Measurements from ENCODE around the gene FAM241A. TPM values are rescaled to one million over a fixed set of nuclear protein-coding genes. Genes with fewer than 3 reads are reported as not detected.
A peak's percentile ranks its signal among the peaks of the same experiment; 100 is the strongest.

FAM241A gene
- total RNA-seq, 2 donors from 2014 or later, result 3.2 to 7.5 TPM

DNA sequence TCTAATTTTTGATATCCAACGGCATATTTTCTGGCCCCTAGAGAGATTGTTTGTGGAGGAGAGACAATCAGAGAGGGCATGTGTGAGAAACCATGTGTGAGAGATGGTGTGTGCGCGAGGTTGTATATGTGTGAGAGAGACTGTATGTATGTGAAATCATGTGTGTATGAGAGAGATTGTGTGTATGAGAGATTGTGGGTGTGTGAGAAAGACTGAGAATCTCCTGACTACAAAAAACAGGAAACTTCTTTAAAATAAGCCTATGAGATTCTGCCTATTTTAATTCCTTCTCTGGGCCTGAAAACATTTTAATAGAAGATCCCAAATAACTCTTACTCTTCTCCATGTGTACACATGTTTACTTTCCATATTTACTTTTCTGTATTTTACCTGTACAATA lies 1.5 kb upstream of the FAM241A start:
- ATAC-seq (ENCODE audit: insufficient number of reproducible peaks, low FRiP score, low read depth), result no peak
- TF ChIP-seq, protein P1, sequence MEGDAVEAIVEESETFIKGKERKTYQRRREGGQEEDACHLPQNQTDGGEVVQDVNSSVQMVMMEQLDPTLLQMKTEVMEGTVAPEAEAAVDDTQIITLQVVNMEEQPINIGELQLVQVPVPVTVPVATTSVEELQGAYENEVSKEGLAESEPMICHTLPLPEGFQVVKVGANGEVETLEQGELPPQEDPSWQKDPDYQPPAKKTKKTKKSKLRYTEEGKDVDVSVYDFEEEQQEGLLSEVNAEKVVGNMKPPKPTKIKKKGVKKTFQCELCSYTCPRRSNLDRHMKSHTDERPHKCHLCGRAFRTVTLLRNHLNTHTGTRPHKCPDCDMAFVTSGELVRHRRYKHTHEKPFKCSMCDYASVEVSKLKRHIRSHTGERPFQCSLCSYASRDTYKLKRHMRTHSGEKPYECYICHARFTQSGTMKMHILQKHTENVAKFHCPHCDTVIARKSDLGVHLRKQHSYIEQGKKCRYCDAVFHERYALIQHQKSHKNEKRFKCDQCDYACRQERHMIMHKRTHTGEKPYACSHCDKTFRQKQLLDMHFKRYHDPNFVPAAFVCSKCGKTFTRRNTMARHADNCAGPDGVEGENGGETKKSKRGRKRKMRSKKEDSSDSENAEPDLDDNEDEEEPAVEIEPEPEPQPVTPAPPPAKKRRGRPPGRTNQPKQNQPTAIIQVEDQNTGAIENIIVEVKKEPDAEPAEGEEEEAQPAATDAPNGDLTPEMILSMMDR (IDR thresholded peaks at IDR 0.05), result no peak
- no peak overlapping the region for H3K27ac ChIP-seq
- H3K27me3 ChIP-seq (replicated peaks; ENCODE audit: insufficient read depth), result no peaks in the 10 kb centered on the region
- H3K36me3 ChIP-seq, result no peaks in the 10 kb centered on the region
- H3K9me3 ChIP-seq, result no peaks in the 10 kb centered on the region
- no peak overlapping the region for H3K4me3 ChIP-seq
- DNase-seq (ENCODE audit: low spot score), result no peak
- H3K4me1 ChIP-seq (ENCODE audit: control insufficient read depth in 1 of 2, low read depth in 2 of 2), result peaks cover 3 to 14% of the 10 kb centered on the region in 2 donors

GRCh38 chr4:112144546-112145325 lies 518 bp upstream of the FAM241A start:
- peak overlapping the region; percentile 80 to 83 for H3K27ac ChIP-seq
- DNase-seq (ENCODE audit: low spot score), result no peak

GRCh38 chr4:112145790-112146501 lies 692 bp downstream of the FAM241A start:
- DNase-seq (ENCODE audit: low spot score) (no peak), ATAC-seq (ENCODE audit: insufficient number of reproducible peaks, low FRiP score, low read depth) (peak; percentile 25)
- TF ChIP-seq, protein P1 (IDR thresholded peaks at IDR 0.05), result peak; percentile 21
- H3K36me3 ChIP-seq, result no peaks in the 10 kb centered on the region
- H3K4me1 ChIP-seq (ENCODE audit: control insufficient read depth in 1 of 2, low read depth in 2 of 2), result peaks cover 3 to 14% of the 10 kb centered on the region in 2 donors
- H3K4me3 ChIP-seq, result peak overlapping the region; percentile 73
- no peaks in the 10 kb centered on the region for H3K9me3 ChIP-seq
- no peaks in the 10 kb centered on the region for H3K27me3 ChIP-seq (replicated peaks; ENCODE audit: insufficient read depth)
- H3K27ac ChIP-seq, result peak overlapping the region; percentile 80 to 83

More at GRCh38 chr4:112144546-112145325, 518 bp upstream of the FAM241A start:
- TF ChIP-seq, protein P1 (IDR thresholded peaks at IDR 0.05), result no peak
- H3K4me1 ChIP-seq (ENCODE audit: control insufficient read depth in 1 of 2, low read depth in 2 of 2), result peaks cover 3 to 14% of the 10 kb centered on the region in 2 donors
- H3K36me3 ChIP-seq, result no peaks in the 10 kb centered on the region
- H3K27me3 ChIP-seq (replicated peaks; ENCODE audit: insufficient read depth), result no peaks in the 10 kb centered on the region
- ATAC-seq (ENCODE audit: insufficient number of reproducible peaks, low FRiP score, low read depth), result no peak
- no peaks in the 10 kb centered on the region for H3K9me3 ChIP-seq
- peak overlapping the region; percentile 73 for H3K4me3 ChIP-seq

- Histone ChIP-seq H3K4me1 (ENCODE audit: control insufficient read depth in 1 of 2, low read depth in 2 of 2) (peaks cover 3 to 14% of the 10 kb centered on the region in 2 donors), H3K27me3 (replicated peaks; ENCODE audit: insufficient read depth) (no peaks in the 10 kb centered on the region), H3K4me3 (peak overlapping the region; percentile 73), H3K27ac (no peak overlapping the region), H3K9me3 (no peaks in the 10 kb centered on the region), H3K36me3 (no peaks in the 10 kb centered on the region)
- TF ChIP-seq, protein P1 (IDR thresholded peaks at IDR 0.05), result no peak
- DNase-seq (ENCODE audit: low spot score), result no peak
- ATAC-seq (ENCODE audit: insufficient number of reproducible peaks, low FRiP score, low read depth), result no peak
These were observed 1.2 kb downstream of the FAM241A start for GRCh38 chr4:112146502-112146813.

DNA sequence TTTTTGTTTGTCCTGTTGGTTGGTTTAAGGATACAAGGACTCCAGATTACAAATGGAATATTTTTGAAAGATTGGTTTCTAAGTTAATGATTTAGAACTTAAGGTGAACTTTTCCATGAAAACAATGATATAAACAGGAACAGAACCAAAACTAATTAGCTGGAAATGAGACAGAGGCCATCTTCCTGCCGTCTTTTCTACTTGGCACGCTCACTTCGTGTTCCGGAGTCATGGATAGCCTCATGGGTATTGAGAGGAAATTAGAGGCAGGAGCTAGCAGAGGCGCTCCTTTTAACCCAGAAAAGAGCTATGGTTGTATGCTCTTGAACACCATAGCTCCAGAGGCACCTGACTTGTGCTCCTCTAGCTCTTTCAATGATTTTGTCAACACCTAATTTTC lies 2.4 kb downstream of the FAM241A start:
- H3K4me3 ChIP-seq, result peak overlapping the region; percentile 32
- no peaks in the 10 kb centered on the region for H3K27me3 ChIP-seq (replicated peaks; ENCODE audit: insufficient read depth)
- TF ChIP-seq, protein P1 (IDR thresholded peaks at IDR 0.05), result no peak
- DNase-seq (ENCODE audit: low spot score) (no peak), ATAC-seq (ENCODE audit: insufficient number of reproducible peaks, low FRiP score, low read depth) (no peak)
- H3K4me1 ChIP-seq (ENCODE audit: control insufficient read depth in 1 of 2, low read depth in 2 of 2), result peaks cover 3 to 14% of the 10 kb centered on the region in 2 donors
- no peaks in the 10 kb centered on the region for H3K36me3 ChIP-seq
- H3K9me3 ChIP-seq, result no peaks in the 10 kb centered on the region
- no peak overlapping the region for H3K27ac ChIP-seq

Data from thoracic aorta (tissue), 2 donors.